ENCODE measurements around the gene CCNJL.
"Not testable (repeated sequence)": the region's sequence is repeated elsewhere in the genome, so short reads cannot be mapped to it uniquely, and the experiment has no call there.

The CCNJL gene, protein sequence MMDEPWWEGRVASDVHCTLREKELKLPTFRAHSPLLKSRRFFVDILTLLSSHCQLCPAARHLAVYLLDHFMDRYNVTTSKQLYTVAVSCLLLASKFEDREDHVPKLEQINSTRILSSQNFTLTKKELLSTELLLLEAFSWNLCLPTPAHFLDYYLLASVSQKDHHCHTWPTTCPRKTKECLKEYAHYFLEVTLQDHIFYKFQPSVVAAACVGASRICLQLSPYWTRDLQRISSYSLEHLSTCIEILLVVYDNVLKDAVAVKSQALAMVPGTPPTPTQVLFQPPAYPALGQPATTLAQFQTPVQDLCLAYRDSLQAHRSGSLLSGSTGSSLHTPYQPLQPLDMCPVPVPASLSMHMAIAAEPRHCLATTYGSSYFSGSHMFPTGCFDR

DNA sequence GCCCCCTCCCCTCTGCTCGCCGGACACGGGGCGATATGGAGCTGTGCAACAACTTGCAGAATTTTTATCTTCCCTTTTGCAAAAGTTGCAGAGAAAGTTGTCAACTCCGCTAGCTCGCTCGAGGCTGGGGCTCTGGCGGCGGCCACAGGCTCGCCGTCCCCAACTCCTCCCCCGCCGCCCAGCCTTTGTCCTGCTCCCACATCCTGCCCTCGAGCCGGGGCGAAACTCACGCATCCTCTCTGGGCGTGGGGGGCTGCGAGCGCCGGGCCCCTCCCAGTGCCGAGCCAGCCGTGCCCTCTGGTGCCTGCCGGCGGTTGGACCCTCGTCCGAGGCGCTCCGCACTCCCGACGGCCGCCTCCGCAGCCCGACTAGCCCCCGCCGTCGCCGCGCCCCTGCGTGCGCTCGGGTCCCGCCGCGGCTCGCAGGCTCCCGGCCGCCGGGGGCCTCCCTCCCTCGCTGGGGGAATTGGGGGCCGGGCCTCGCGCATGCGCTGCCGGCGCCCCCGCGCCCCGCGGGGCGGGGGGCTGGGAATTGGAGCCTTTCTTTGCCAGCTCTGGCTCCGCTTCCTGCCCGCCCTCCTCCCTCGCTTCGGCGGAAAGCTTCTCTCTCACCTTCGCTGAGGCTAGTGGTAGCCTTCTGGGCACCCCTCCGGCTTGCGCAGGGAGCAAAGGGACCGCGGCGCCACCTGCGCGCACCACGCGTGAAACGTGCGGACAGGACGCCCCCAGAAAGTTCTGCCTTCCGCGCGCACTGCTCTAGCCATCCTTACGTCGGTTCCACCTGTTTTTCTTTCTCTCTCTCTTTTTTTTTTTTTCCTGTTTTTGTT lies at the start of gene CCNJL:
Gene CCNJL, minus strand, starts transcription at position 431 of the 826 bp plus-strand sequence. CDS start 641 bp downstream, outside the sequence.
- peak; percentile 38 for DNase-seq

DNA sequence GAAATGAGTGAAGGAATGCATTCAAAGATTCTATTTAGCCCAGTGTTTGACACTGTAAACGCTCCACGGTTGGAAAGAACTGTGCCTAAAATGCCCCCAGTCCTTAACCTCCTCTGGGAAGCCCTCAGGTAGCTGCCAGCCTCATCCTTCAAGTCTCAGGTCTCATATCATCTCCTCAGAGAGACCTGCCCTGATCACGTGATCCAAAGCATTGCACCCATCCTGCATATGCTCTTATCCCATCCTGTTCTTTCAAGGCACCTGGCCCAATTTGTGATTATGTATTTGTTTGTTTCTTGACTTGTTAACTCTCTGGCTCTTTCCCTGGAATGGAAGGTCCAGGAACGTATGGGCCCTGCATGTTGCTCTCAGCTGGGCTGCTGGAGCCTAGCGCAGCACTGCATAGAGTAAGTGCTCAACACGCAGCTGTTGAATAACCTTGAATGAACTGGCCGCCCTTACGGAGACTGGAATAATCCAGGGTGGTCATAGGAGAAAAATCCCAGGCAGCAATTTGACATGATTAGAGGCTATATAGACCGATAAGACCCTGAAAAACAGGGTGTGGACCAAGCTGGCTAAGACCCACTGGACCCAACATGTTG lies 49.4 kb upstream of the CCNJL start:
- DNase-seq, result no peak

DNA sequence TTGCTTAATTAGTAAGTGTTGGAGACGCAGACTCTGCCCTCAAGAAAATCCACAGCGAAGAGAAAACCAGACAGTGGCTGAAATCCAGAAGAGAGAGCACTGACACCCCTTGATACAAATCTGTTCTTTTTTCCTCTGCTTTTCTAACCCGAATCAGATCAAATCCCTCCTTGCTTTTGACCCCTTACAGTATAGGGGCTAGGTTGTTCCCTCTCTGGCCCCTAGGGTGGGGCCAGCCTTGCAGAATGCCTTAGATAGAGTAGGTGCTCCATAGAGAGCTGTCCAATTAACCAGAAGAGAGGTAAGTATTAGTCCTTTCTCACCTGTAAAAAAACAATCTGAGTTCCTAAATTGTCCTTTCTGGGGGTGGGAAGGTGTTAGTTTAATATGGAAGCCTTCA lies 47.9 kb upstream of the CCNJL start:
- no peak for DNase-seq

DNA sequence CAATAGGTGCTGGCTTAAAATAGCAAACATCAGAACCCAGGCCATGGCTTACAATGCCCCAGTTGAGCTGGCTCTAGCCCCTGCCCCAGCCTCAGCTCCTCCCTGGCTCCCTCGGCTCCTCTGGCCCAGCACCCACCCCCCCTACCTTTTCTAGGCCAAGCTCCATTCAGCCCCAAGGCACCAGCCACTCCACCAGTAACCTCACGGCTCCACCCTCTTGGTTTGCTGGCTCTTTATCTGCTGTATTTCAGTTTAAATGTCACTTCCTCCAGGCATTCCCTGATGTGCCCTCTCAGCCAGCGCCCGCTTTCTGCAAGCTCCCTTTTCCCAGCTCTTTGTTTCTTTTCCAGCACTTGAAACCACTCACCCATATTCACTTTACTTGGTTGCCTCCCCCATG lies 47.5 kb upstream of the CCNJL start:
- DNase-seq, result no peak

DNA sequence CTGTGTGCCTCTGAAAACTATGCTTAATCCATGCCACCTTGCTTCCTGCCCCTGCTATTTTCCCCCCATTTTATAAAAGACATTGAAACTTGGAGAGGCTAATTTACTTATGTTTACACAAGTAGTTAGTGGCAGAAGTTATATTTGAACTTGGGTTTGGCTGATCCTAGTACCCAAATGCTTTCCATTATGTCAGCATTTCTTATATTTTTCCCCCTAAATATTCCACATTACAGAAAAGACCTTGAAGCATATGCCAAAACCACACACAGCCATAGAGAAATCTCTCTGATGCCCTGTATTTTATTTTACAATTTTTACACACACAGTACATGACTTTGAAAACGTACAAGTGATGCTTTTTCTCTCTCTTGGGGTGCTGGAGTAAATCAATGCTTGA lies 46.9 kb upstream of the CCNJL start:
- DNase-seq, result no peak

DNA sequence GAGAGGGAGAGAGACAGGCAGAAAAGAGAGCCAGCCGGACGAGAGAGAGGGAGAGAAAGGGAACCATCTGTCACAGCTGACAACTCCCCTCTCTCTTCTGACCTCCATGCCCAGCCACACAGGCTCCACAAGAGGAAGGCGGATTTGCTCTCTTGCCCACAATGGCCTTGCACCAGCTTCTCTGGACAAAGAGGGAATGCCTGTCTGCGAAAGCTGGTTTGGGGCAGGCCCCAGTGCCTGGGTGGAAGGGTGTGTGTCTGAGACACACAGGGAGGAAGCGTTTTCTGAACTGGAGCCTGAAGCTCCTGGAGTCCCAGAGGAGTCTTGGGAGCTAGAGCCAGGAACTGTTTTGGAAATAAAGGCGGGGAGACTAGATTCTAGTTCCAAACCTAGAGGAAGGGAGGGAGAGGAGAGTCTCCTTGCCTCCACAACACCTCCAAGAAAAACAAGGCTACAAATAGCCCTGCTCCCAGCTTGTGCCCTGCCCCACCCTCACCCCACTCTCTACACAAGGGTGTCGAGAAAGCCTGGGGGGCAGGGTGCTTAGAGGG lies 45.6 kb upstream of the CCNJL start:
- no peak for DNase-seq

DNA sequence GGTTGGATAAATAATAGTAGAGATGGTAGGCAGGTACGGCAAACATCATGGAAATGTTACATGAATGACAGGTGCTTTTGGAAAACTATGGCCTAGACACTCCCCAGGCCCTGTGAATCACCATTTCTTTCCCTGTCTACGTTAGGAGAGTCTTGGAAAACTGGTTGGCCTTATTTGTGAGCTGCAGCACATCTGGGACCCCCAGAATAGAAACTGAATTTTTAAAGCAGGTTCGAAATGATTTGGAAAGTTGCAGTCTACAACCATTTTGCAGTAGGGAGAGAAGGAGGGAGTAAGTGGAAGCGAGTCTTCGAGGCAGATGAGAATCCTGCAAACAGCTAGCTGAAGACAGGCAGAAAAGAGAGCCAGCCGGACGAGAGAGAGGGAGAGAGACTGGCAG lies 45.0 kb upstream of the CCNJL start:
- no peak for DNase-seq

DNA sequence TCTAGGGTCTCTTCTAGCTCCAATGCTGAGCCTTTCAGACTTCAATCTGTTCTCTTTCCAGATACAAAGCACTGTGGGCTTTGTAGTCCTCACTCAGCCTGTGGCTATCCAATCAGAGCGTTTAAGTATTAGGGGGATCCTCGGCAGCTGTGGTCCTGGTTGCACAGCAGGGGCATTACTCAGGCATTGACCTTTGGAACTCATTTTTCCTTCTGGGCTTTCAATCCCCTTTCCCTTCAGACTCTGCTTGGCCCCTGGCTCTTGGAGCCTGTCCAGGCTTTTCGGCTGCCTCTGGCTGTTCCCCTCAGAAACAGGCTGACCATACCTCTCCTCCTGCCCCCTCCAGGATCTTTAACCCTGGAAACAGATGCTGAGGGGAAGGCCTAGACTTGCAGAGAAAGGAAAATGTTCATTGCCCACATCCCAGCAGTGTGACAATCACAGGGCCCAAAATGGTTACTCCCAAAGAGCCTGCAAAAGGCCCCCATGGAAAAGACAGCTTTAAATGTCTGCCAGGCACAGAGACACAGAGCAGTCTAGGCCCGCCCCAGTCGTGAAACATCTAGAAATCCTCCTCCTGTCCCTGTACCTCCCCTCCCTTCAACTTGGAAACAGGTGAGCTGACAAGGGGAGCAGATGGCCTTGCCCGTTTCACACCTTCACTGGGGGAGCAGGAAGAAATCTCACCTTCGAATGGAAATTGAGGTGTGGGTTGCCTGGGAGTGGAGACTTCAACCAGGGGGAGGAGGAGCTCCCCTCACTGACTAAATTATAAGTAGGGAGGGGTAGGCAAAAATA lies 44.4 kb upstream of the CCNJL start:
- no peak for DNase-seq

DNA sequence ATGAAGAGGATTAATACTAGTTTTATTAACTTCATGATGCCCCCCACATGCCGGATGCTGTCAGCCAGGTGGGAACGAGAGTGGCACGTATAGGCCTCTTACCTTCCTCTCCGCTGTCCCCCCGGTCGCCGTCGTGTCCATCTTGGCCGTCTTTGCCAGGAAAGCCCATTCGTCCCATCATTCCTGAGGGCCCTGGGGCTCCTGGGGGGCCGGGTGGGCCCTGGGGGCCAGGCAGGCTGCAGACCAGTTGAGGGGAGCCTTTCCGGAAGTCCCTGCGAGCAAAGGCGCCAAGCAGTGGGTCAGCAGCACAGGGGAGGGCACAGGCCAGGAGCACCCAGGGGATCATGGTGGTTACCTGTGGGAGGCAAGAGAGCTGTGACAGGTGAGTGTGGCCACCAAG lies 42.3 kb upstream of the CCNJL start:
- no peak for DNase-seq

DNA sequence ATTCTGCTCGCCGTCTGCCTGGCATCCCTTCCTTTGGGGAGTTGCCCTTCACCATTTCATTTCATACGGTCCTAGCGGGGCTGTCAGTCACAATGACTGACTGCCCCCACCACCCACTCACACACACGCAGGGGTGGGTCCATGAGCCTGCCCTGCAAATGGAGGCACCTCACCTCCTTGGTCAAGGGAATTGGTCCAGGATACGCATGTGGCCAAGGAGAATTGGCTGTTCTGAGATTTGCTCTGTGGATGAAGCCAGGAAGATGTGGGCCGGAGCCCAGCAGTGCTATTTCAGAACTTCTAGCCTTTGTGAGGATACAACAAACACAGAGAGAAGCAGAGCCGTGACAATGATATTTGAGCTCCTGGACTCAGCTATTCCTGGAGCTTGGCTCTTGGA lies 41.0 kb upstream of the CCNJL start:
- DNase-seq, result no peak

DNA sequence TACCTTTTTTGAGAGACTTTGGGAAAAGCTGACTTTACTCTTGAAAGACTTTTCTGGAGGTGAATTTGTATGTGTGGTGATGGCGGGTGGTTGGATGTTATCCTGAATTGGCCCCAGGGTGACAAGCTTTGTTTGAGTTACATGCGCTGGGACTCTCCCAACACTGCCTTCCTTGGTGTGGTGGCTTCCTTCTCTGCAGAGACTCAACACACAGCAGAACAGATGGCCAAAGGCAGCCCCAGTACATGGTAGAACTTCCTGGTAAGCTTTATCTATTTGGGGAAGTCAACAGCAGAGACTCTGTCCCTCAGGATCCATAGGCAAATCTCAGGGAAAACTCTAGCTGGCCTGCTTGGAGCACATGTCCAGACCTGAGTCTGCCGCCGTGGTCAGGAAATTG lies 39.9 kb upstream of the CCNJL start:
- DNase-seq, result no peak

DNA sequence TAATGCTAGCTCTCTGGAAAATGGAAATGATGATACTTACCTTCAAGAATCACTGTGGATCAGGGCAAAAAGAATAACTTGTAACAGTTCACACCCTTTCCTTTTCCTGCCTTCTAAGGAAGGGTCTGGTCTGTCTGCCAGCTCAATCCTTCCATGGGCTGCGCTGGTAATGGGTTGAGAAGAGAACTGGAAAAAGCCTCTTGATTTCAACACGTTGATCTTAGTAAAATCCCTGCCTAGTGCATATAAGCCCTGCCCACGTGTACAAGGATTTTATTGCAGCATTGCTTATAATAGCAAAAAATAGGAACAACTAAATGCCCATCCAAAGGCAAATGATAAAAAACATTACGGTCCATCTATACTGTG lies 37.6 kb upstream of the CCNJL start:
- no peak for DNase-seq

DNA sequence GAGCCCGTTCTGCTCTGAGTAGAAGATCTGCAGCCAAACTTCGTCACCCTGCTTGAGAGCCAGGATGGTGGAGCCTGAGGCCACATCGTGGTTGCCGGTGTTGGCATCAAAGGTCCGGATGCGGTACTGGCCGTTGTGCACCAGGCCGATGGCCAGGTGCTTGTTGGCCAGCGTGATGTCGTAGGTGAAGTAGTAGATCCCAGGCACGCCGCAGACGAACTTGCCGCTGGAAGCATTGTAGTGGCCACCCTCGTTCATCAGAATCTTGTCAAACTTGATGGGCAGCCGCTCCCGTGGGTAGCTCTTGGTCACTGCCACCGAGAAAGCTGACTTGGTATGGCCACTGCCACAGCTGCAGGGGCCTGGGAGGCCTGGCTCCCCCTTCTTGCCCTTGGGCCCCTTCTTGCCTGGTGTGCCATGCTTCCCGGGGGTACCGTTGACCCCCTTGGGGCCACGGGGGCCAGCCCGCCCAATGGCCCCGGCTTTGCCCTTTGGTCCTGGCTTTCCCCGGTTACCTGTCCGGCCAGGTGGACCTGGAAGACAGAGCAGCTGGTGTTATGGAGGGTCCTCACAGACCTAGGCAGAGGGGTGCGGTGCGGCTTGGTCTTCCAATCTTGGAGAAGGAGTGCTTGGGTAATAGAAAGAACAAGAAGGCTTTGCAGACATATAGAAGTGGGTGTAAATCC lies 37.0 kb upstream of the CCNJL start:
- DNase-seq, result no peak

DNA sequence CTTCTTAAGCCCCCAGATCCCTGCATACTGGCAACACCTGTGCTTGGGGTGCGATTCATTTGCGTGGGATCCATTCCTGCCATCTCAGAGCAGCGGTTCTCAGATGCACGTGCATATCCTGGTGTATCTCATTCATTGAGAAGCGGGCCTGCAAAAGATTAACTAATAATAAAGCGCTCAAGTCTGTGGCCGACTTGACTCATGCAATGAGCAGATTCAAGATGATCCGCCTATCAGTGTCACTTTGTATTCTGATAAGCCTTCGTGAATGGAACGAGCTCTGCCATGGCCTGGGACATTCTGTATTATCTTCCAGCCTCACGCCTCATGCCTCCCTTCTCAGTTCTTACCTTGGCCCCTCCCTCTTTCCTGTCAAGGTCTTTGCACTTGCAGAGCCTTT lies 35.7 kb upstream of the CCNJL start:
- DNase-seq, result no peak

DNA sequence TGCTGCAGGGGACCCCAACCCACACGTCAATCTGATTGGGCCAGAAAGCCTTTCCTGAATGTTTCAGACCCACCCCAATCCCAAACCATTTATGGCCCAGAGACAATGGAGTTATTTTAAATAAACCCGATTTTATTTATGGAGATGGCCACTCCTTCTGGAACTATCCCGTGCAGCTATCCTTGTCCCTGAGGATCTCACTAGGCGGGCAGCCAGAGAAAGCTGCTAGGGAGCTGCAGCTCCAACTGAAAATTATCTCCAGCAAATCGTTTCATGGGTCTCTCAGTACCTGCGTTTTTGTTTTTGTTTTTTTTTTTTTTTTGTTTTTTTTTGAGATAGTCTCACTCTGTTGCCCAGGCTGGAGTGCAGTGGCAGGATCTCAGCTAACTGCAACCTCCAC lies 35.1 kb upstream of the CCNJL start:
- no peak for DNase-seq

DNA sequence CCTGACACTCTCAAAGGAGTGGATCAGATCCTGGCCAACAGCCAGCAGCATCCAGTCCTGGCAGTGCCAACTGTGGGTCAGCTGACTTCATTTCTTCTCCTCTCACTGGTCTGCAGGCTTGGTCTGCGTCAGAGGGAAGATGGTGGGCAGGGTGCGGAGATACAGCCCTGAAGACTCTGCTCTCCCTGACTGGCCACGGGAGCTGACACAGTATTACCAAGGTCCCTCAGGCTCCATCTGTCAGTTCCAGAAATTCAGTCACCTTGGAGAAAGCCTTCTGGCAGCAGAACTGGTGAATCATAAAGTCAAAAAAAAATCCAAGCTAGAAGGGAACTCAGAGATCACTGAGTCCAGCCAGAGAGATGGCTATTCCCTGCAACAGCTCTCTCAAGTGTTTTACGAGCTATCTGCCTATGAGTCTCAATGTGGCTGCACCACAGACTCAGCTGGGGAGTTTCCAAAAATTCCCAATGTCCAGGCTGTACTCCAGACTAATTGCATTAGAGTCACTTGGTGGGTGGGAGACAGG lies 30.1 kb upstream of the CCNJL start:
- no peak for DNase-seq

DNA sequence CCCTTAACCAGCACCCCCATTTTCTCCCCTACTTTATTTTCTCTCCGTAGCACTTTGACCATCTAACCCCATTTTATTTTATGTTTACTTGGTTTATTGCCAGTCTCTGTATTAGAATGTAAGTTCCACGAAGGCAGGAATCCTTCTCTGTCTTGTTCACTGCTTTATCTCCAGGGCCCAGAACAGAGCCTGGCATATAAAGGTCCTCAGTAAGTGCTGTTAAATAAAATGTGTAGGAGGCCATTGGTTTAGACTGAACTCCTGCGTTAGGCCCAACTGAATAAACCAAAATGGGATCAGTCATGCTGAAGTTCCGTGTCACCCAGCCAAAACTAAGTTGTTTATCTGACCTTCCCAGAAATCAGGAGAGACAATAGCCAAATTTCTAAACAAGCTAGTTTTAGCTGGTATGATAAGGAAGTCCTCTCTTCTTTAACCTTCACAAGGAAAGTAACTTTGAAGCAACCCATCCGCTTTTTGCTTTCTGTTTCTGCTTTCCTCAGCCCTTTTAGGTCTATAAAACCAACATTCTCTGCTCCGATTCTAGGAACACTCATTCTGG lies 29.0 kb upstream of the CCNJL start:
- DNase-seq, result no peak

DNA sequence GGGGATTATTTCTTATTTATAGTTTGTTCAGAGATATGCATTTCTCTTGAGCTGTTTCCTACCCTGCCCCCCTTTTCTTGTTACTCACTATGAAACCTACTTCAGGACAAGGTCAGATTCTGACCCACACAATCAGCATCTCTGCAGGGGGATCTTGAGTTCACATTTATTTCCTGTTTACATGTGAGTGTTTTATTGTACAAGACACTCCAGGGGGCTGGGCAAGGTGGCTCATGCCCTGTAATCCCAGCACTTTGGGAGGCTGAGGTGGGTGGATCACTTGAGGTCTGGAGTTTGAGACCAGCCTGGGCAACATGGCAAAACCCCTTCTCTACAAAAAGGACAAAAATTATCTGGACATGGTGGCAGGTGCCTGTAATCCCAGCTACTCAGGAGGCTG lies 28.1 kb upstream of the CCNJL start:
- not testable (repeated sequence) for DNase-seq

DNA sequence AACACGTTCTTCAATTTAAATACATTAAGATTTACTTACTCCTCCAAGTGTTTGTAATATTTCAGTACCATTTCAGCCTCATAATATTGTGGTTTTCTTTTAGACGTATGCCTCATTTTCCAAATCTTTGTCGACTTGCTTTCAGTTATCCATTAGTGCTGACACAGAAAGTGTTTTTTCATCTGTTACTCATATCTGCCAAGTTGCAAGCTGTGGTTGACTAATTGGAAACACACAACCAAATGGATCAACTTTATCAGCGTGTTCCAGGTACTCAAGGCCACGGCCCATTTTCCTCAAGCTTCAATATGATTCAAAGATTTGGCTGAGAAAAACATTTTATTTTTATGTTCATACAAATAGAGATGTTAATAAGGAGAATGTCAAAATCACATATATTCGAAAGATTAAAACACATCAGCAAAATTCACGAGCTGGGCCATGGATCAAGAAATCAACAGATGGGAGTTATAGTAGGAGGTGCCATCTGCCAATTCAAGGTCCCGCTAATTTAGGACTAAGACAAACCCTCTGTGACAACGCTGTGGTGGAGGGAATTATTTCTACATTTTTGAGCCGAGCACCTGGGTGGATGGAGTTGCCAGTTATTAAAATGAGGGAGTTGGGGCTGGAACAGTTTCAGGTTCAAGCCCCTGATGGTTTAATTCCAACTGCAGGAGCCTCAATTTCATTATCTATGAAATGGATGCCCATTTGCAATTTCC lies 27.2 kb upstream of the CCNJL start:
- no peak for DNase-seq

DNA sequence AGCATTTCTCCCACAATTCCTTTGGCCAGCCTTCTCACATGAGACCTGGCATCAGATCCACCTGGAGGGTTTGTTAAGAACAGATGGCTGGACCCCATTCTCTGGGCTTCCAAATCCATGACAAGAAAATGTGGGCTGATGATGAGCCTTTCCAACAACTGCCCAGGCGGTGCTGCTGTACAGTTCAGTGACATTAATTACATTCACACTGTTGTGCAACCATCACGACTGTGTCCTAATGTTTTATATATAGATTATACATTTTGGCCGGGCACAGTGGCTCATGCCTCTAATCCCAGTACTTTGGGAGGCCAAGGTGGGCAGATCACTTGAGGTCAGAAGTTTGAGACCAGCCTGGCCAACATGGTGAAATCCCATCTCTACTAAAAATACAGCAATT lies 22.4 kb upstream of the CCNJL start:
- DNase-seq, result not testable (repeated sequence)

DNA sequence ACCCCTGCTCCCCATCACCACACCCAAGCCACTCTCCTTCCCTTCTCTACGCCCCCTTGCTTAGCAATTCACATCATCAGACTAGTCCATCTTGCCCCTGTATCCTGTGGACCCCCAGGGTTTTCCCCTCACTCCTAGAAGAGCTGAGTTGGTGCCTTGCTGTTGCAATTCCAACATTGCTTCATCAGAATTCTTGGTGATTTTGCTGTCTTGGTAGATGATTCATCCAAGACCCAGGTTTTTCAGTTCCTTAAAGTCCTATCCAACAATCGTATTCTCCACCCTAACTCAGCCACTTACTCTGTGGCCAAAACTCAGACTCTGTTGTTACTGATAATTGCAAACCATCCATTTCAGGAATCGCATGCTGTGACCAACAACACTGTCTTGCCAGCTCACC lies 21.4 kb upstream of the CCNJL start:
- no peak for DNase-seq

Data from NCI-H1048 (cell line).